GM20431 (cell line): ENCODE measurements around the gene PLPPR4.
"Not testable (repeated sequence)": the region's sequence is repeated elsewhere in the genome, so short reads cannot be mapped to it uniquely, and the experiment has no call there.

Experiments used
- in situ Hi-C: fragments of 300-500 bp; cut with MseI, MboI; formaldehyde crosslinking; loops from one replicate; pipeline ENCODE4 v1.15.0; 2020; ENCODE audit warnings: low sequenced_read_pairs; ENCODE audit not compliant: unreplicated experiment

PLPPR4 gene

GRCh38 chr1:99266726-99267125 is 2.4 kb downstream of the PLPPR4 start:
- in situ Hi-C loops, result no loop called here

- in situ Hi-C loops, result no loop called here
These were observed 3.7 kb downstream of the PLPPR4 start for GRCh38 chr1:99268021-99268420.

GRCh38 chr1:99269321-99269720 is 5.0 kb downstream of the PLPPR4 start:
- in situ Hi-C loops, result no loop called here

GRCh38 chr1:99270646-99271045 is 6.4 kb downstream of the PLPPR4 start:
- in situ Hi-C loops, result no loop called here

- in situ Hi-C loops, result no loop called here
These were observed 7.0 kb downstream of the PLPPR4 start for GRCh38 chr1:99271249-99271648.

GRCh38 chr1:99277066-99277465 is 12.8 kb downstream of the PLPPR4 start:
- in situ Hi-C loops, result no loop called here

GRCh38 chr1:99279525-99279924 is 15.2 kb downstream of the PLPPR4 start:
- in situ Hi-C loops, result no loop called here

GRCh38 chr1:99281105-99281504 is 16.8 kb downstream of the PLPPR4 start:
- in situ Hi-C loops, result no loop called here

GRCh38 chr1:99282536-99282935 is 18.2 kb downstream of the PLPPR4 start:
- in situ Hi-C loops, result no loop called here

GRCh38 chr1:99283521-99283920 is 19.2 kb downstream of the PLPPR4 start:
- in situ Hi-C loops, result not testable (repeated sequence)

- in situ Hi-C loops, result no loop called here
These were observed 28.6 kb downstream of the PLPPR4 start for GRCh38 chr1:99292886-99293285.

GRCh38 chr1:99297923-99298322 is 33.6 kb downstream of the PLPPR4 start:
- in situ Hi-C loops, result no loop called here

- in situ Hi-C loops, result no loop called here
These were observed 40.5 kb downstream of the PLPPR4 start for GRCh38 chr1:99304725-99305282.

- in situ Hi-C loops, result no loop called here
These were observed 41.3 kb downstream of the PLPPR4 start for GRCh38 chr1:99305626-99306025.

- in situ Hi-C loops, result no loop called here
These were observed 41.8 kb downstream of the PLPPR4 start for GRCh38 chr1:99306056-99306455.

GRCh38 chr1:99306644-99307043 is 42.4 kb downstream of the PLPPR4 start:
- in situ Hi-C loops, result no loop called here

- in situ Hi-C loops, result no loop called here
These were observed 51.0 kb downstream of the PLPPR4 start for GRCh38 chr1:99315305-99315704.

- in situ Hi-C loops, result no loop called here
These were observed 62.1 kb downstream of the PLPPR4 start for GRCh38 chr1:99326215-99326949.

- in situ Hi-C loops, result no loop called here
These were observed 63.1 kb downstream of the PLPPR4 start for GRCh38 chr1:99327357-99327756.

- in situ Hi-C loops, result no loop called here
These were observed 63.9 kb downstream of the PLPPR4 start for GRCh38 chr1:99328171-99328570.

- in situ Hi-C loops, result no loop called here
These were observed 66.8 kb downstream of the PLPPR4 start for GRCh38 chr1:99331083-99331482.

- in situ Hi-C loops, result no loop called here
These were observed 67.3 kb downstream of the PLPPR4 start for GRCh38 chr1:99331636-99332035.
